ENCODE data around the gene TLR7. TPM values are rescaled to one million over a fixed set of nuclear protein-coding genes. Genes with fewer than 3 reads are reported as not detected.

TLR7 gene
- total RNA-seq, 1 donor from 2014 or later = 5.4 TPM

DNA sequence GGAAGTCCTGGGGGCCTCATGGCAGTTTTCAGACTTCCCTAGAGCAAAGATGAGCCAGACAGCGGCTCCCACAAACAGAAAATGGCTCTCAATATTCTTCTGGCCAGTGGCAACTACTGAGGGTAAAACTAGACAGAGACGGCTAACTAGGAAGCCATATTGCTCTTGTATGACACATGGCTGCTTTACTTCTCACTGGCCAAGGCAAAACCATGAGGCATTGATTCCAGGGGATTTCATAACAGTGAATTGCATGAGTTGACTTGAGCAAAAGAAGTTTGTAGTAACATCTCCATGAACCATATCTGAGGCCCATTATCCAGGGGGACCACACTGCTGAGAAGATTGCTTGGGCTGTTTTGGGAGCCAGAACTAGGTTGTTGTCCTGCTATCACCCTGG lies 25.8 kb downstream of the TLR7 start:
- H3K36me3 Mint-ChIP-seq (ENCODE audit: low read depth) = peaks cover 10% of the 10 kb centered on the region
- H3K27ac Mint-ChIP-seq = peak overlapping the region; percentile 88
- H3K27me3 Mint-ChIP-seq = no peaks in the 10 kb centered on the region
- TF ChIP-seq, protein P1, sequence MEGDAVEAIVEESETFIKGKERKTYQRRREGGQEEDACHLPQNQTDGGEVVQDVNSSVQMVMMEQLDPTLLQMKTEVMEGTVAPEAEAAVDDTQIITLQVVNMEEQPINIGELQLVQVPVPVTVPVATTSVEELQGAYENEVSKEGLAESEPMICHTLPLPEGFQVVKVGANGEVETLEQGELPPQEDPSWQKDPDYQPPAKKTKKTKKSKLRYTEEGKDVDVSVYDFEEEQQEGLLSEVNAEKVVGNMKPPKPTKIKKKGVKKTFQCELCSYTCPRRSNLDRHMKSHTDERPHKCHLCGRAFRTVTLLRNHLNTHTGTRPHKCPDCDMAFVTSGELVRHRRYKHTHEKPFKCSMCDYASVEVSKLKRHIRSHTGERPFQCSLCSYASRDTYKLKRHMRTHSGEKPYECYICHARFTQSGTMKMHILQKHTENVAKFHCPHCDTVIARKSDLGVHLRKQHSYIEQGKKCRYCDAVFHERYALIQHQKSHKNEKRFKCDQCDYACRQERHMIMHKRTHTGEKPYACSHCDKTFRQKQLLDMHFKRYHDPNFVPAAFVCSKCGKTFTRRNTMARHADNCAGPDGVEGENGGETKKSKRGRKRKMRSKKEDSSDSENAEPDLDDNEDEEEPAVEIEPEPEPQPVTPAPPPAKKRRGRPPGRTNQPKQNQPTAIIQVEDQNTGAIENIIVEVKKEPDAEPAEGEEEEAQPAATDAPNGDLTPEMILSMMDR (IDR thresholded peaks at IDR 0.05) = no peak
- intact Hi-C loops (cut with micrococcal nuclease) = loop anchor here (1.0 to 10.0 kb wide), 4 partner anchors 9 to 808 kb away; no protein-coding TSS in a partner anchor
- no peaks in the 10 kb centered on the region for H3K9me3 Mint-ChIP-seq
- ChIA-PET CTCF (interaction anchor here (3.4 kb wide), 1 partner anchor 78 kb away, joined by 50 read pairs; no protein-coding TSS in a partner anchor), POLR2A (no interaction called here)
- ATAC-seq (ENCODE audit: low read depth) (no peak), DNase-seq (no peak)
- H3K4me1 Mint-ChIP-seq = peaks cover 62% of the 10 kb centered on the region
- no peak overlapping the region for H3K4me3 Mint-ChIP-seq

DNA sequence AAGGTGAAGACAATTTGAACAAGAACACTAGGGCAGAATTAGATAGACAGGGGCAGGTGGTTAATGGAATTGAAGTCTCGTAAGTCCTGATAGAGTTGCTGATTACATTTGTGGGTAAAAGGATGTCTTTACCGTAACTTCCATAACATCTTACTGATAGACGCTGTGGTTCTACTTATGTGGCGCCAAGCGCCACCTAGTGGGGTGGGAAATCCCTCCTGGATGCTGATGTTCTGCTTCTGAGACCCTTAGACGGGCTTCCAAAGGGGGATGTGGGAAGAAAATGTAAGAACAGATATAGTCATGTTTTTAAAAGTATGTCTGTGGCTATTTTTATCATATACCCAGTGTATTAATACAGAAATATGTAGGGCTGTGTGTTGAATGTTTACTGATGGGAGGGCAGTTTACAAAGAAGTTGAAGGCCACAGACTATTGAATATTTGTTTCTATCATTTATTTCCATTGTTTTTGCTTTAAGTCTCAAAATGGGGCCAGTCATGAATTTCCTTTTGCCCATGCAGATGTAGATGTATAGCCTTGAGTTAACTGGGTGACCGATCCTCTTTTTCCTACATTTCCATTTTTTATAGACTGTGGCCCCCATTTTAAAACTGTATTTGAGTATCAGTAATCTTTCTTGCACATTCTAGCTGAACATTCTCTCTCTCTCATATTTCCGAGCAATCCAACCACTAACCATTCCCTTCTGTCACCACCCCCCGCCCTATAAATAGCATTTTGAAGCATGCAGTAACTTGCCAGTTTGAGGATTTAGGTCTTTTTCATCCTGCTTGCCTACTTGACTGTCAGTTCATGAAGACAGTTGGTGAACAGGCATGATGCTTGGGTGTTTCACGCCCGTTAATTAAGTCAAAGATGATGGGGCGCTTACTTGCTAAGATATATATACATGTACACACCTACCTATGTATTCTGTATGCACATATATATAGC lies 27.5 kb downstream of the TLR7 start:
- Mint-ChIP-seq H3K36me3 (ENCODE audit: low read depth) (peaks cover 4% of the 10 kb centered on the region), H3K9me3 (no peaks in the 10 kb centered on the region), H3K4me3 (peak overlapping the region; percentile 41), H3K27ac (peak overlapping the region; percentile 41), H3K27me3 (no peaks in the 10 kb centered on the region), H3K4me1 (peaks cover 52% of the 10 kb centered on the region)
- POLR2A ChIA-PET = interaction anchor here (0.5 kb wide), 1 partner anchor 80 kb away, joined by 9 read pairs; no protein-coding TSS in a partner anchor
- CTCF ChIA-PET = interaction anchor here (0.7 to 7.5 kb wide), 5 partner anchors 39 to 1048 kb away, joined by 3 to 67 read pairs (median 6); no protein-coding TSS in a partner anchor
- ATAC-seq (ENCODE audit: low read depth) = peak; percentile 58
- TF ChIP-seq, protein P1 (IDR thresholded peaks at IDR 0.05) = no peak
- DNase-seq = peak; percentile 21
- intact Hi-C loops (cut with micrococcal nuclease) = loop anchor here (1.0 to 10.0 kb wide), 5 partner anchors 28 to 810 kb away; no protein-coding TSS in a partner anchor

DNA sequence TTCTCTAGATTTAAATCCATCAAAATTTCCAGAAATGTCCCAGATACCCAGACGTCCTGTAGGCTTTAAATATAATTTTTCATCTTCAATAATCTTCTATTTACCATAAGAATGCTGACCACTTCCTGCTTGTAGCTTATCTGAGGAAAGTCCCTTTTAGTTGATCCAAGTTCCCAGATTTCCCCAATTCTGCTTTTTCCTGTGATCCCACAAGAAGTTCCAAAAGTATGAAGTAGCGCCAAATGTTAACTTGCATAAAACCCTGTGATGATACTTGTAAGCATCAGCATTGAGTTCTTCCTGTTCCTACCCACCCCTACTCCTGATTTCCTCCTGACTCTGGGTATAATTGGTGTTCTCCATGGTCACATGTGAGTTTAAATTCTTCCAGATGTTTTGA lies 29.0 kb downstream of the TLR7 start:
- Mint-ChIP-seq H3K9me3 (no peaks in the 10 kb centered on the region), H3K27me3 (no peaks in the 10 kb centered on the region), H3K36me3 (ENCODE audit: low read depth) (no peaks in the 10 kb centered on the region), H3K4me1 (peaks cover 37% of the 10 kb centered on the region), H3K4me3 (no peak overlapping the region), H3K27ac (no peak overlapping the region)
- TF ChIP-seq, protein P1 (IDR thresholded peaks at IDR 0.05) = no peak
- intact Hi-C loops (cut with micrococcal nuclease) = loop anchor here (10.0 kb wide), 1 partner anchor 811 kb away; no protein-coding TSS in a partner anchor
- ATAC-seq (ENCODE audit: low read depth) (no peak), DNase-seq (no peak)
- CTCF ChIA-PET = interaction anchor here (7.5 kb wide), 1 partner anchor 81 kb away, joined by 67 read pairs; no protein-coding TSS in a partner anchor
- POLR2A ChIA-PET = interaction anchor here (0.6 kb wide), 1 partner anchor 72 kb away, joined by 7 read pairs; no protein-coding TSS in a partner anchor

DNA sequence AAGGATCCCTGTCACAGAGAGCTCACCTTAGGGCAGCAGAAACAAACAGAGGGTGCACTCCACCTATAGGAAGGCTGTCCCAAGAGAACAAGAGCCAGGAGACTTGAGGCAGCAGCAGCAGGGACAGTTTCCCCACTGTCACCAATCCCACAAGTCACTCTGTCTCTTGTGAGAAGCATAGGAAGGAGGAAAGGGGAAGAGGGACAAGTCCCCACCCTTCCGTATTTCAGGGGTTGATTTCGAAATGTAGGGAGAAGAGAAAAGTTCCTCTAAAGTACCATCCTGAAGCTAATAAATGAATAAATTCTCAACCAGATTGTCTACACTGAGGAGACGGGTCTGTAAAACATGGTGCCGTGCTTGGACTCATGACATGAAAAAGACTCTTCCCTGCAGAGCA lies 30.1 kb downstream of the TLR7 start:
- POLR2A ChIA-PET = no interaction called here
- DNase-seq (no peak), ATAC-seq (ENCODE audit: low read depth) (no peak)
- CTCF ChIA-PET = interaction anchor here (7.5 kb wide), 1 partner anchor 82 kb away, joined by 67 read pairs; no protein-coding TSS in a partner anchor
- intact Hi-C loops (cut with micrococcal nuclease) = loop anchor here (10.0 kb wide), 1 partner anchor 812 kb away; no protein-coding TSS in a partner anchor
- no peaks in the 10 kb centered on the region for H3K9me3 Mint-ChIP-seq
- TF ChIP-seq, protein P1 (IDR thresholded peaks at IDR 0.05) = no peak
- no peak overlapping the region for H3K27ac Mint-ChIP-seq
- peaks cover 30% of the 10 kb centered on the region for H3K4me1 Mint-ChIP-seq
- no peaks in the 10 kb centered on the region for H3K27me3 Mint-ChIP-seq
- no peak overlapping the region for H3K4me3 Mint-ChIP-seq
- no peaks in the 10 kb centered on the region for H3K36me3 Mint-ChIP-seq (ENCODE audit: low read depth)

DNA sequence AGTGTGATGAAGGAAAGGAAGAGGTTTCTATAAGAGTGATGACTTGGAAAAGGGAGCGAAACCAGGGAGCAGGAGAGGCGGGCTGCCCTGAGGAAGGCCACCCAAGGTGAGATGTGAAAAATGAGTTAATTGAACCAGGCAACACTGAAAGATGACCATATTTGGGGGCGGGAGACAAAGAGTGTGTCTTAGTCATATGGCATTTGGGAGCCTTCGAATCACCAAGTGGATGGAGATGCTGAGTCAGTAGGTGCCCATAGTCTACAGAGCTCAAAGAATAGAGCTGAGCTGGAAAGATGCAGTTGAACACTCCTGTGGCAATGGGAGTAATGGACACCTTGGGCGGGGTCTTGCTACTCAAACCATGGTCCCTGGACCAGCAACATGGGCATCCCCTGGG lies 31.2 kb downstream of the TLR7 start:
- Mint-ChIP-seq H3K27ac (no peak overlapping the region), H3K27me3 (no peaks in the 10 kb centered on the region), H3K36me3 (ENCODE audit: low read depth) (no peaks in the 10 kb centered on the region), H3K4me1 (peaks cover 20% of the 10 kb centered on the region), H3K4me3 (no peak overlapping the region), H3K9me3 (no peaks in the 10 kb centered on the region)
- ATAC-seq (ENCODE audit: low read depth) (no peak), DNase-seq (no peak)
- TF ChIP-seq, protein P1 (IDR thresholded peaks at IDR 0.05) = no peak
- ChIA-PET POLR2A (no interaction called here), CTCF (interaction anchor here (0.9 to 7.5 kb wide), 2 partner anchors 83 to 90 kb away, joined by 3 to 67 read pairs; no protein-coding TSS in a partner anchor)
- intact Hi-C loops (cut with micrococcal nuclease) = loop anchor here (10.0 kb wide), 1 partner anchor 813 kb away; no protein-coding TSS in a partner anchor

Measured in activated B cell treated with CpG ODN at 0.5 μM for 24 hours (primary cell).